NK-92 (cell line): ENCODE measurements around the gene STX18.
A peak's percentile ranks its signal among the peaks of the same experiment; 100 is the strongest.
"Not testable (repeated sequence)": the region's sequence is repeated elsewhere in the genome, so short reads cannot be mapped to it uniquely, and the experiment has no call there.

Source experiments
- DNase-seq: peaks from one replicate; lab custom pipeline; 2025; ENCODE audit not compliant: unreplicated experiment; lab: John Stamatoyannopoulos, UW

Gene STX18

GRCh38 chr4:4541661-4542570 lies at the start of gene STX18:
Gene STX18, minus strand, starts transcription at chr4:4542048. Its CDS starts 84 bp downstream, at chr4:4541964.
- peak; percentile 13 for DNase-seq

DNA sequence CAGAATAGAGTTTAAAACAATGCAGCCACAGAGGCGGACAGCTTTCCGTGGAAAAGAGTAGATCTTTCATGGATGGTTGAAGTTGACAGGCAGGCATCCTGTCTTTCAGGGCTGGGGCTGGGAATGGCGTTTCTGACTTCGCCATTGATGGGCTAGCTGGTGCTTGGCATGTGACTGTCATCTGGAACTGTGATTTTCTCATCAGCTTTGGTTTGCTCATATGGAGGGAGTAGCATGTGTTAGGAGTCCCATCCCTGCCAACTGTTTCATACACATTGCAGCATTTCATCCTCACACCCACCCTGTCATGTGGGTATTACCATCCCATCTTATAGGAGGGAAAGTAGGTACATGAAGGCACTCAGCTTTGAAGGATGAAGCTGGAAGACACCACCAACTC lies 49.2 kb upstream of the STX18 start:
- no peak for DNase-seq

DNA sequence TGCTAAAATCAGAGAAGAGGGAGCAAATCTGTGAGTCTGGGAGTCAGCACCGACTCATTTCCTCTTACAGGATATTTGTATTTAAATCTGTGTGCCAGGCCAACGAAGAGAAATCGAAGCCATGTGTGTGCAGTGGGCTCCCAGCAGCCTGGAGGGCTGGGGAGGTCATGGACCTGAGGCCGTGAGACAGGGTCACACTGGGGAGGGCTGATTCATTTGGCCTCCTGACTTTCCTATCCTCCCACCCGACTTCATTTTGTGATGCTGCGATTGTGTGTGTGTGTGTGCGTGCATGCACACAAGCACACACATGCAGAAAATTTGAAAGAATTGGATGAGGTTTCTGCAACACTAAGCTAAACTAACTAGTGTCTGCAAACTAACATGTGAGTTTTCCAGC lies 48.7 kb upstream of the STX18 start:
- no peak for DNase-seq

DNA sequence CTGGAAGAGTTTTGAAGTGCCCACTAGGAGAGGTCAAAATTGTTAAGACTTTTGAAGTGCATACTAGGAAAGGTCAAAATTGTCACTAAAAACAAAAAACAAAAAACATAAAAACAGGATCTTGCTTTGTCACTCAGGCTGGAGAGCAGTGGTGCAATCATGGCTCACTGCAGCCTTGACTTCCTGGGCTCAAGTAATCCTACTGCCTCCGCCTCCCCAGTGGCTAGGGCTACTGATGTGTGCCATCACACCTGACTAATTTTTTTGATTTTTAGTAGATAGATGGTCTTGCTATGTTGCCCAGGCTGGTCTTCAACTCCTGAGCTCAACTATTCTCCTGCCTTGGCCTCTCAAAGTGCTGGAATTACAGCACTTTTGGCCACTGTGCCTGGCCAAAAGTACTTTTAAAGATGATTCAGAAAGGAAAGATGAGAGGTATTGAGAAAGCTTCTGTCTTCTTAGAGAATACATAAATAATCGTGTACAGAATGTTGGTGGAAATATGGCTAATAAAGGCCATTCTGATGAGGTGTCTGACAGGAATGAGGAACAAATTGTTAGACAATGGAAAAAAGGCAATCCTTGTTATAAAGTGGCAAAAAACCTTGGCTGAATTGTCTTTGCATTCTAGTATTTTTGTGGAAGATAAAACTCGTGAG lies 43.3 kb upstream of the STX18 start:
- DNase-seq = no peak

DNA sequence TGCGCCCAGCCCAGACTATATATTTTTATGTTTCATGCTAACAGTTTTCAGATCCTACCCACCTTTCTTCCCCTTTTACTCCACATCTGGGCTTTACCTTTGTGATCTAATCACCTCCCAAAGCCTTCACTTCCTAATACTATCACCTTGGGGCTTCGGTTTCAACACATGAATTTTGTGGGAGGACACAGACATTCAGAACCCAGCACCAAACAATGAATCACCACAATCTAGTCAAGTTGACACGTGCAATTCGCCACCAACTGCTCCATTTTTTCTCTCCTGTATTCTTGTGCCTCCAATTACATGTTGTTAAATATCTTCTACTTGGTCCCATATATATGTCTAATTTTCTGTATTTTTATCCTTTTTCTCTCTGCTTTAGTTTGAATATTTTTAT lies 41.8 kb upstream of the STX18 start:
- no peak for DNase-seq

GRCh38 chr4:4582653-4583052 lies 40.8 kb upstream of the STX18 start:
- no peak for DNase-seq

DNA sequence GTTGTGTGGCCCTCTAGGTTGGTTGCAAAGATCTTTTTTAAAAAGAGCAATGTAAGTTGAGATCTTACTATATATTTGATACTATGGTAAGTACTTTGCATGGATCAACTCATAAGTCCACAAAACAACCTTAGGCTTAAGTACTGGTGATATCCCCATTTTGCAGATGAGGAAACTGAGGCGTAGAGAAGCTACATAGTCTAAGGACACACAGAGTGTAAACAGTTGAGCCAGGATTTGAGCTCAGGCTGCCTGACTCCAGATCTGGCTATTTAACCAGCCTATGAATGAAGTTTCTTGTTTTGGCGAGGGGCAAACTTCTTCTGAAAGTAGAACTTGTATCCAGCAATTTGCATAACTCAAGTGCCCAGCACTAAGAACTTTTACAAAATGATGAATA lies 38.6 kb upstream of the STX18 start:
- no peak for DNase-seq

DNA sequence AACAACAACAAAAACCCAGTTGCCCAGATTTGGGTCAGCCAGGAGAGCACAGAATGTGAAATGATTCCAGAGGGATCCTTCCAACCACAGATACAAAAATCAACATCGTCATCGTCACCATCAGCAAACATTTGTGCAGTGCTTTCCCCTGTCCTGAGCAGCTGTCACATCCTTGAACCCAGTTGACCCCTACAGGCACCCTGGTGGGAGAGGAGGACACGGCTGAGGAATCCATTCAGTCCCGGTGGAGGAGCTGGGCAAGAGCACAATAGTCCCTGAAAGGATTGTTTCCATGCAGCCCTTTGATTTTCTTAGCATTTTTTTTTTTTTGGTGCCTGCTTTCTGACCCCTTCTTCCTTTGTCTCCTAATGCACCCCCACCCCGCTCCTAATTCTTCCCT lies 37.1 kb upstream of the STX18 start:
- no peak for DNase-seq

DNA sequence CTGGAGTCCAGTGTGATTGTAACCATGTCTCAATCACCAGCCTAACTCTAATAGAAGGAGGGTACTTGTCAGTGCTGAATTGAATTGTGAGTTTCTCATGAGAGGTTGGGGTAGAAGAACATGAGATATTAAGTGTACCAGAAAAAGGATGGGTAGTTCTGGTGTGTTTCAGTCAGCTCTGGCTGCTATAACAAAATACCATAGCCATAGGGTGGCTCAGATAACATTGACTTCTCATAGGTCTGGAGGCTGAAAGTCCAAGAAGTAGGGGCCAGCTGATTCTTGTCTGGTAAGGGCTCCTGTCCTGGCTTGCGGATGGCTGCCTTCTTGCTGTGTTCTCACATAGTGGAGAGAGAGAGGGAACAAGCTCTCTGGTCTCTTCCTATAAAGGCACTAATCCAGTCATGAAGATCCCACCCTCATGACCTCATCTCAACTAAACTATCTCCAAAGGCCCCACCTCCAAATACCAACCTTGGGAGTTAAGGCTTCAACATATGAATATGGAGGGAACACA lies 35.6 kb upstream of the STX18 start:
- no peak for DNase-seq

- no peak for DNase-seq
These were observed 33.7 kb upstream of the STX18 start for GRCh38 chr4:4575284-4576211.

- no peak for DNase-seq
These were observed 32.9 kb upstream of the STX18 start for GRCh38 chr4:4574792-4575191.

DNA sequence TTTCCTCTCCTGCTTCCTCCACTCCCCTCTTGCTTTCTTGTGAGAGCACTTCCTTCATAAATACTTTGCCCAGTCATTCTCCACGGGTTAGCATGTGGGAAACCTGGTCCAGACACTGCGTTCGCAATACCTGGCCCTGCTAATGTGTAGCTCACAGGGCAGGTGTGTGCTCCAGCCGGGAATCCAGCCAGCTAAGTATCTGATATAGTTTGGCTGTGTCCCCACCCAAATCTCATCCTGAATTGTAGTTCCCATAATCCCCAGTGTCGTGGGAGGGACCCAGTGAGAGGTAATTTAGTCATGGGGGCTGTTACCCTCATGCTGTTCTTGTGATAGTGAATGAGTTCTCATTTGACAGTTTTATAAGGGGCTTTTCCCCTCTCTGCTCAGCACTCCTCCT lies 32.2 kb upstream of the STX18 start:
- no peak for DNase-seq

GRCh38 chr4:4572821-4573220 lies 31.0 kb upstream of the STX18 start:
- no peak for DNase-seq

- not testable (repeated sequence) for DNase-seq
These were observed 28.0 kb upstream of the STX18 start for GRCh38 chr4:4569861-4570260.

GRCh38 chr4:4568806-4569427 lies 27.1 kb upstream of the STX18 start:
- DNase-seq = no peak

GRCh38 chr4:4566359-4566758 lies 24.5 kb upstream of the STX18 start:
- DNase-seq = not testable (repeated sequence)

GRCh38 chr4:4564522-4564921 lies 22.7 kb upstream of the STX18 start:
- no peak for DNase-seq

DNA sequence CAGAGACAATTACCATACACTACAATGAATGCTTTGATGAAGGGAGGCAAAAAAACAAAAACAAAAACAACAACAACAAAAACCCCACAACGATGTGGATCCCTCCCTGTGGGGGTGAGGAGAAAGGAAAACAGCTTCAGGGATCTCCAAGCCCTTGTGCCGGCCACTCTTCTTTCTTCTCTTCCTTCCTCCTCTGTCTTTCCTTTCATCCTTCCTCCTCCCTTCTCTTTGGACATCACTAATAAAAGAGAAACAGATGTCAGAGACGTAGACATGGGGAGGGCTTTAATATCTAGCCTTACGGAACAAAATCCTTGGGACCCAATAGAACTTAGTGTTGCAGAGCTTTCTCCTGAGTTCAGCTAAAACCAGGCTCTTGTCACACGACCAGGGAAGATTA lies 18.8 kb upstream of the STX18 start:
- DNase-seq = no peak

DNA sequence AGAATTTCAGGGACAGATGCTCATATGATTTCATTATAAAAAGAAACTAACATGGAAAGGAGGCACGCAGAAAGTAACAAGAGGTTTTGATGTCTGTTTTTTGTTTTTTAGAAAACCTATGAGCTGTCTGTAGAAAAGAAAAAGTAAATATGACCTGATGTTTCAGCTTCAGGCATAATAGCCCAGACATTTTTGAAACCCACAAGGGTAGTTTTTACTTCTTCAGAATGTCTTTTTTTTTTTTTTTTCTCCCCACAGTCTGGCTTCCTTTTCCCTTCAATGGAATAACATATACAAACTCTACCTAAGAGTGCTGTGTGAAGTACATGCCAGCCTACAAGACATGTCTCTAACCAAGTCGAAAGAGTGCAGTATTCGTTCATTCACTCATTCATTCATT lies 18.3 kb upstream of the STX18 start:
- no peak for DNase-seq

DNA sequence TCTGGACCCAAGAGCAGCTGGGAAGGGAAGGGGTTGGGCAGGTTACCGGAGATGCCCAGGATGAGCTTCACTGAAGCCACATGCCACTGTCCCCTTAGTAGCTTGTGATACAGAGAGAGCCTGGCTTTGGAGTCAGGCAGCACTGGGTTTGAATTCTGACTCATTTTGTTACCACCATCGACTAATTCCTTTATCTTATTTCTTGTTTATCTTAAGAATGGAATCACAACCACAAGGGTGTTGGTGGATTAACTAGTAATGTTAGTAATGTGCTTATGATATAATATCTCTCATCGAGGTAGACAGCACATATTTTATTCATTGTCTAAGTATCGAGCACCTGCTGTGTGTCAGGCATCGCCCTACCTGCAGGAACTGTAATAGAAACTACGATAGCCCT lies 17.7 kb upstream of the STX18 start:
- DNase-seq = no peak

GRCh38 chr4:4558881-4559280 lies 17.0 kb upstream of the STX18 start:
- no peak for DNase-seq
